ENCODE results near the gene IGF2R.
"Not testable (repeated sequence)": the region's sequence is repeated elsewhere in the genome, so short reads cannot be mapped to it uniquely, and the experiment has no call there.

Gene IGF2R

GRCh38 chr6:160106010-160106409, 137.1 kb downstream of the IGF2R start:
- no peak for DNase-seq

- DNase-seq: no peak
Observed at GRCh38 chr6:160106701-160107100, 137.8 kb downstream of the IGF2R start.

GRCh38 chr6:160108077-160108476, 139.2 kb downstream of the IGF2R start:
- DNase-seq: no peak

- DNase-seq: no peak
Observed at GRCh38 chr6:160110586-160111123, 141.8 kb downstream of the IGF2R start.

- DNase-seq: no peak
Observed at GRCh38 chr6:160111806-160112205, 142.9 kb downstream of the IGF2R start.

GRCh38 chr6:160112628-160113299, 143.9 kb downstream of the IGF2R start:
- no peak for DNase-seq

GRCh38 chr6:160114536-160114935, 145.7 kb downstream of the IGF2R start:
- DNase-seq: not testable (repeated sequence)

GRCh38 chr6:160115421-160115820, 146.5 kb downstream of the IGF2R start:
- no peak for DNase-seq

- no peak for DNase-seq
Observed at GRCh38 chr6:160116411-160116810, 147.5 kb downstream of the IGF2R start.

GRCh38 chr6:160117137-160117536, 148.3 kb downstream of the IGF2R start:
- DNase-seq: no peak

GRCh38 chr6:160118620-160119229, 149.8 kb downstream of the IGF2R start:
- DNase-seq: no peak

GRCh38 chr6:160120087-160120486, 151.2 kb downstream of the IGF2R start:
- no peak for DNase-seq

- no peak for DNase-seq
Observed at GRCh38 chr6:160121558-160121957, 152.7 kb downstream of the IGF2R start, which contains the start of gene SLC22A1. SLC22A1 (plus strand) TSS chr6:160121815; CDS start chr6:160121936, 121 bp downstream.

GRCh38 chr6:160121981-160122380, 153.1 kb downstream of the IGF2R start:
- DNase-seq: no peak

- no peak for DNase-seq
Observed at GRCh38 chr6:160122744-160123143, 153.9 kb downstream of the IGF2R start.

GRCh38 chr6:160124007-160124406, 155.1 kb downstream of the IGF2R start:
- no peak for DNase-seq

- no peak for DNase-seq
Observed at GRCh38 chr6:160124605-160125004, 155.7 kb downstream of the IGF2R start.

- DNase-seq: not testable (repeated sequence)
Observed at GRCh38 chr6:160125105-160125504, 156.2 kb downstream of the IGF2R start.

- DNase-seq: no peak
Observed at GRCh38 chr6:160127270-160128124, 158.6 kb downstream of the IGF2R start.

- no peak for DNase-seq
Observed at GRCh38 chr6:160128125-160128683, 159.3 kb downstream of the IGF2R start.

GRCh38 chr6:160128879-160129516, 160.1 kb downstream of the IGF2R start:
- no peak for DNase-seq

GRCh38 chr6:160129881-160130615, 161.2 kb downstream of the IGF2R start:
- DNase-seq: no peak

All from activated CD8-positive, alpha-beta memory T cell treated with anti-CD3 and anti-CD28 coated beads, Interleukin-2, amount 50 U/mL, for 4 hours (primary cell).